K562 (cell line): ENCODE measurements around the gene CTSZ. TPM values are rescaled to one million over a fixed set of nuclear protein-coding genes. Genes with fewer than 3 reads are reported as not detected.

ENCODE experiments used
- ATAC-seq: fragments of 200-7000 bp; cut with Tn5 transposase; 3 replicates; pipeline ENCODE4 v1.9.1; 2020; ENCODE audit warnings: moderate library complexity
- BruUV-seq: library from RNA; stranded (reverse); fragments of 400-500 nt; replicated peaks from 2 replicates; lab custom pipeline; 2021; lab: Mats Ljungman, UMichigan
- CTCF ChIA-PET: fragments of 300-600 bp; formaldehyde crosslinking; extraction: SDS; loops from one replicate; lab custom pipeline; 2021; ENCODE audit warnings: low intra/inter-chr PET ratio; lab: Yijun Ruan, JAX
- POLR2A ChIA-PET: fragments of 300-600, 350-650 bp; sonication (Branson Sonifier 250); formaldehyde crosslinking; extraction: SDS; loops from one replicate; lab custom pipeline; 2021; ENCODE audit warnings: antibody characterized with exemption, inconsistent platforms; lab: Yijun Ruan, JAX
- DNase-seq, 4 experiments: peaks; one replicate each; pipeline versions ENCODE4 v3.0.0 to v3.0.0-alpha.2; 2011 to 2018; ENCODE audit warnings: low spot score in 3 of 4, mixed read lengths in 3 of 4; ENCODE audit errors: extremely low read depth in 1 of 4
- FAIRE-seq: peaks from 2 replicates; lab custom pipeline; 2011; peaks lifted over from hg19 to GRCh38; lab: Jason Lieb, UNC
- H2AFZ ChIP-seq: 2 replicates; pipeline ENCODE4 v1.6.0; 2011; ENCODE audit warnings: low read depth, low read length, control low read depth, inconsistent platforms
- H3K27ac ChIP-seq: fragments of 200-600 bp; 3 replicates; pipeline ENCODE4 v1.8.0; 2011; ENCODE audit warnings: low read depth, mild to moderate bottlenecking, control low read depth, inconsistent platforms, low read length, moderate library complexity, mixed read lengths; ENCODE audit errors: extremely low read depth
- H3K27me3 ChIP-seq, 2 experiments: fragments of 300-600 bp in 1 of 2; 2 replicates in 1 of 2; 3 replicates in 1 of 2; pipeline versions ENCODE4 v1.6.0 to v1.8.0; 2011; ENCODE audit warnings: inconsistent platforms in 2 of 2, low read length in 2 of 2, mild to moderate bottlenecking in 1 of 2, mixed read lengths in 1 of 2, moderate library complexity in 1 of 2; ENCODE audit not compliant: control insufficient read depth in 2 of 2, insufficient read depth in 2 of 2
- H3K36me3 ChIP-seq: fragments of 300-600 bp; 3 replicates; pipeline ENCODE4 v1.8.0; 2011; ENCODE audit warnings: mild to moderate bottlenecking, low read length, inconsistent platforms; ENCODE audit not compliant: control insufficient read depth, insufficient read depth
- H3K4me1 ChIP-seq, 2 experiments: fragments of 200-600 bp in 1 of 2; replicated peaks in 1 of 2; 2 replicates in 1 of 2; 3 replicates in 1 of 2; pipeline versions ENCODE4 v1.5.1 to v1.8.0; 2011; ENCODE audit warnings: inconsistent platforms in 2 of 2, low read length in 2 of 2, mild to moderate bottlenecking in 1 of 2, mixed read lengths in 1 of 2, moderate library complexity in 1 of 2; ENCODE audit not compliant: control insufficient read depth in 2 of 2, insufficient read depth in 2 of 2
- H3K4me2 ChIP-seq: 2 replicates; pipeline ENCODE4 v1.6.1; 2011; ENCODE audit warnings: low read length, control low read depth, inconsistent platforms, mixed read lengths; ENCODE audit not compliant: insufficient read depth
- H3K4me3 ChIP-seq: fragments of 200-600 bp; sonication (generic), shearing (Covaris generic); 2 replicates; pipeline ENCODE4 v1.5.1; 2016; ENCODE audit warnings: control low read depth, inconsistent platforms
- H3K79me2 ChIP-seq: fragments of 200-600 bp; 3 replicates; pipeline ENCODE4 v1.8.0; 2011; ENCODE audit warnings: low read length, inconsistent platforms; ENCODE audit not compliant: control insufficient read depth, insufficient read depth
- H3K9ac ChIP-seq, 2 experiments: 2 replicates each; pipeline versions ENCODE4 v1.6.0 to v1.6.1; 2011; ENCODE audit warnings: low read depth in 2 of 2, low read length in 2 of 2, control low read depth in 1 of 2, inconsistent platforms in 1 of 2, mild to moderate bottlenecking in 1 of 2, mixed read lengths in 1 of 2; ENCODE audit not compliant: insufficient read depth in 1 of 2
- H3K9me1 ChIP-seq: one replicate; pipeline ENCODE4 v1.6.0; 2011; ENCODE audit warnings: inconsistent platforms, mild to moderate bottlenecking, low read length, moderate library complexity; ENCODE audit not compliant: control insufficient read depth, insufficient read depth
- H3K9me3 ChIP-seq: replicated peaks from 2 replicates; pipeline ENCODE4 v1.5.1; 2011; ENCODE audit warnings: low read depth, low read length, inconsistent platforms; ENCODE audit not compliant: control insufficient read depth, insufficient read depth
- H4K20me1 ChIP-seq: replicated peaks from 2 replicates; pipeline ENCODE4 v1.6.1; 2011; ENCODE audit warnings: low read length, inconsistent platforms, mixed read lengths; ENCODE audit not compliant: control insufficient read depth, insufficient read depth
- CHD1 ChIP-seq: fragments of 200-600 bp; sonication (generic); IDR thresholded peaks from one replicate; pipeline ENCODE4 v1.6.1; 2012; ENCODE audit warnings: mild to moderate bottlenecking, moderate library complexity, low read length, inconsistent platforms
- EGR1 ChIP-seq: fragments of 450-650 bp; conservative IDR thresholded peaks from 2 replicates; pipeline ENCODE4 v1.6.1; 2017; ENCODE audit warnings: mild to moderate bottlenecking
- EP300 ChIP-seq: IDR thresholded peaks from 2 replicates; pipeline ENCODE4 v1.6.1; 2012; ENCODE audit warnings: low read length, improper control_type of control experiment
- MEF2D ChIP-seq: conservative IDR thresholded peaks from 2 replicates; pipeline ENCODE4 v1.6.1; 2016; ENCODE audit warnings: low read depth, missing genetic modification characterization, missing compliant biosample characterization
- PML ChIP-seq: IDR thresholded peaks from 2 replicates; pipeline ENCODE4 v1.6.1; 2012; ENCODE audit warnings: low read length, inconsistent platforms
- TEAD2 ChIP-seq: fragments of 450-650 bp; IDR thresholded peaks from 2 replicates; pipeline ENCODE4 v1.6.1; 2016; ENCODE audit warnings: missing genetic modification characterization, control low read depth, missing compliant biosample characterization
- ZNF57 ChIP-seq: fragments of 450-650 bp; formaldehyde crosslinking; IDR thresholded peaks from 2 replicates; pipeline ENCODE4 v1.4.0; 2020; ENCODE audit warnings: mild to moderate bottlenecking, moderate library complexity
- ZNF778 ChIP-seq: fragments of 450-650 bp; formaldehyde crosslinking; IDR thresholded peaks from 2 replicates; pipeline ENCODE4 v1.4.0; 2020; ENCODE audit warnings: mild to moderate bottlenecking, moderate library complexity
- WGBS: fragments of 100-300 bp; shearing (Covaris generic); methylation state at CpG from one replicate; pipeline ENCODE4 v1.1.6; 2016; ENCODE audit warnings: low coverage, mixed read lengths; ENCODE audit not compliant: insufficient coverage; ENCODE audit errors: missing lambda C conversion rate; 5-methylcytosine and 5-hydroxymethylcytosine counted together
- in situ Hi-C: fragments of 300-500 bp; cut with MboI; formaldehyde crosslinking; loops from 4 replicates; pipeline ENCODE4 v1.15.0; 2018; ENCODE audit warnings: inconsistent platforms, mixed read lengths
- intact Hi-C: fragments of 100-400 bp; cut with micrococcal nuclease; formaldehyde crosslinking; loops from 2 replicates; pipeline ENCODE4 v1.14.2; 2022
- polyA plus RNA-seq, 8 experiments: library from polyadenylated mRNA; depleted of rRNA in 4 of 8; stranded (reverse) in 5 of 8; unstranded in 3 of 8; fragments of >200 nt; fragmentation: Nextera tagmentation in 2 of 8; fragmentation: Illumina TruSeq in 1 of 8; extraction: Ambion mirVana in 2 of 8; extraction: Trizol in 1 of 8; gene quantifications; 2 replicates each; pipeline versions ENCODE4 v1.2.1 to v1.2.3, GENCODE V29; 2011 to 2014; ENCODE audit warnings: inconsistent platforms in 1 of 8, missing spikeins in 1 of 8
- total RNA-seq, 7 experiments: library from RNA; depleted of rRNA in 6 of 7; stranded (reverse); fragments of >200 nt in 6 of 7; fragmentation: Illumina TruSeq in 2 of 7; extraction: Trizol in 2 of 7; gene quantifications; 2 replicates each; pipeline versions ENCODE4 v1.2.1 to v1.2.3, GENCODE V29; 2011 to 2021; ENCODE audit warnings: low replicate concordance in 1 of 7
- TF ChIP-seq, protein P1 (sequence below), 3 experiments: fragments of 200-800 bp in 1 of 3; sonication (Bioruptor generic) in 1 of 3; sonication (generic) in 1 of 3; formaldehyde crosslinking in 1 of 3; IDR thresholded peaks; 2 replicates each; pipeline versions ENCODE4 v1.6.1 to v1.8.0; 2016 to 2022; ENCODE audit warnings: mild to moderate bottlenecking in 2 of 3, missing compliant biosample characterization in 2 of 3, missing genetic modification characterization in 2 of 3, missing genetic modification reagents in 1 of 3
- TF ChIP-seq, protein P2 (sequence below), 2 experiments: fragments of 450-650 bp in 1 of 2; sonication (generic) in 1 of 2; formaldehyde crosslinking in 1 of 2; IDR thresholded peaks; 2 replicates each; pipeline versions ENCODE4 v1.7.1 to v1.9.0; 2016 to 2022; ENCODE audit warnings: inconsistent platforms in 1 of 2, mild to moderate bottlenecking in 1 of 2, missing genetic modification reagents in 1 of 2

The CTSZ gene
- total and polyA plus RNA-seq, 9 of the 15 experiments (the other 6 are each of a cell fraction or from before 2014, with no cell fraction given): 1.6 to 143 (median 82.8) TPM

DNA sequence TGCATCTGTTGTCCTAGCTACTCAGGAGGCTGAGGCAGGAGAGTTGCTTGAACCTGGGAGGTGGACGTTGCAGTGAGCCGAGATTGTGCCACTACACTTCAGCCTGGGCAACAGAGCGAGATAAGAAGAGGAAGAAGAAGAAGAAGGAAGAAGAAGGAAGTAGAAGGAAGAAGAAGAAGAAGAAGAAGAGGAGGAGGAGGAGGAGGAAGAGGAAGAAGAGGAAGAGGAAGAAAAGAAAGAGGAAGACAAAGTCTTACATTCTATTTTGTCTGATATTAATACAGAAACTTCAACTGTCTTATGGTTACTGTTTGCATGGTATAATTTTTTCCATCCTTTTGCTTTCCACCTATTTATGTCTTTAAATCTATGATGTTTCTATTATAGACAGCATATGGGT is 33.2 kb downstream of the CTSZ start (continued):
- TF ChIP-seq EP300 (no peak), TEAD2 (tag) (no peak)

DNA sequence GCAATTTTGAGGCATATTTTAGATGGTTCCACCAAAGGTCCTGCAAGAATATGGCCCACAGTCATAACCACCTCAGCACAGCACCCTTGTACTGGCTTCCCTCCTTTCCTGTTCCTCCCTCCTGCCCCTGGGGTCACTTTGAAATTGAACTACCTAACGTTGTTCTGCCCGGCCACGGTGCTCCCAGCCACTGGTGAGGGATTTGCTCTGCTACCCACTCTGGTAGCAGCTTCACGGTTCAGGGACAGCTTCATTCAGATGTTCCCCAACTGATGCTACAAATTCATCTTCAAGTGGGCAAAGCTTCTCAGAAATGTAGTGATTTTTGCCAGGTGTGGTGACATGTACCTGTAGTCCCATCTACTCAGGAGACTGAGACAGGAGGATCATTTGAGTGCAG is 33.9 kb downstream of the CTSZ start:
- in situ Hi-C loops: loop anchor here (10.0 kb wide), 1 partner anchor 252 kb away; no protein-coding TSS in a partner anchor
- Histone ChIP-seq H3K27ac (no peak overlapping the region), H3K27me3 (peaks cover 17 to 19% of the 10 kb centered on the region in 2 experiments), H3K9me3 (no peaks in the 10 kb centered on the region), H3K9me1 (no peaks in the 10 kb centered on the region), H3K79me2 (no peaks in the 10 kb centered on the region), H4K20me1 (no peaks in the 10 kb centered on the region), H3K4me3 (no peak overlapping the region), H2AFZ (no peak overlapping the region), H3K9ac (no peak overlapping the region), H3K4me1 (no peaks in the 10 kb centered on the region), H3K36me3 (no peaks in the 10 kb centered on the region), H3K4me2 (no peak overlapping the region)
- 2% methylated on average over 4 of the region's 4 CpGs for WGBS
- ATAC-seq (no peak), FAIRE-seq (no peak), DNase-seq (no peak)
- intact Hi-C loops: no loop called here
- ChIA-PET CTCF (no interaction called here), POLR2A (interaction anchor here (0.6 to 1.4 kb wide), 2 partner anchors 11 to 174 kb away, joined by 3 to 4 read pairs; no protein-coding TSS in a partner anchor)
- BruUV-seq: no TSS peak
- TF ChIP-seq, protein P1, sequence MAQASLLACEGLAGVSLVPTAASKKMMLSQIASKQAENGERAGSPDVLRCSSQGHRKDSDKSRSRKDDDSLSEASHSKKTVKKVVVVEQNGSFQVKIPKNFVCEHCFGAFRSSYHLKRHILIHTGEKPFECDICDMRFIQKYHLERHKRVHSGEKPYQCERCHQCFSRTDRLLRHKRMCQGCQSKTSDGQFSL (CRISPR knock-in tag; IDR thresholded peaks at IDR 0.05): no peak
- TF ChIP-seq, protein P1 (tag; IDR thresholded peaks at IDR 0.05): no peak
- TF ChIP-seq MEF2D (no peak), CHD1 (no peak), EGR1 (no peak), PML (no peak), ZNF57 (CRISPR knock-in tag) (no peak), ZNF778 (CRISPR knock-in tag) (no peak)
- TF ChIP-seq, protein P2, sequence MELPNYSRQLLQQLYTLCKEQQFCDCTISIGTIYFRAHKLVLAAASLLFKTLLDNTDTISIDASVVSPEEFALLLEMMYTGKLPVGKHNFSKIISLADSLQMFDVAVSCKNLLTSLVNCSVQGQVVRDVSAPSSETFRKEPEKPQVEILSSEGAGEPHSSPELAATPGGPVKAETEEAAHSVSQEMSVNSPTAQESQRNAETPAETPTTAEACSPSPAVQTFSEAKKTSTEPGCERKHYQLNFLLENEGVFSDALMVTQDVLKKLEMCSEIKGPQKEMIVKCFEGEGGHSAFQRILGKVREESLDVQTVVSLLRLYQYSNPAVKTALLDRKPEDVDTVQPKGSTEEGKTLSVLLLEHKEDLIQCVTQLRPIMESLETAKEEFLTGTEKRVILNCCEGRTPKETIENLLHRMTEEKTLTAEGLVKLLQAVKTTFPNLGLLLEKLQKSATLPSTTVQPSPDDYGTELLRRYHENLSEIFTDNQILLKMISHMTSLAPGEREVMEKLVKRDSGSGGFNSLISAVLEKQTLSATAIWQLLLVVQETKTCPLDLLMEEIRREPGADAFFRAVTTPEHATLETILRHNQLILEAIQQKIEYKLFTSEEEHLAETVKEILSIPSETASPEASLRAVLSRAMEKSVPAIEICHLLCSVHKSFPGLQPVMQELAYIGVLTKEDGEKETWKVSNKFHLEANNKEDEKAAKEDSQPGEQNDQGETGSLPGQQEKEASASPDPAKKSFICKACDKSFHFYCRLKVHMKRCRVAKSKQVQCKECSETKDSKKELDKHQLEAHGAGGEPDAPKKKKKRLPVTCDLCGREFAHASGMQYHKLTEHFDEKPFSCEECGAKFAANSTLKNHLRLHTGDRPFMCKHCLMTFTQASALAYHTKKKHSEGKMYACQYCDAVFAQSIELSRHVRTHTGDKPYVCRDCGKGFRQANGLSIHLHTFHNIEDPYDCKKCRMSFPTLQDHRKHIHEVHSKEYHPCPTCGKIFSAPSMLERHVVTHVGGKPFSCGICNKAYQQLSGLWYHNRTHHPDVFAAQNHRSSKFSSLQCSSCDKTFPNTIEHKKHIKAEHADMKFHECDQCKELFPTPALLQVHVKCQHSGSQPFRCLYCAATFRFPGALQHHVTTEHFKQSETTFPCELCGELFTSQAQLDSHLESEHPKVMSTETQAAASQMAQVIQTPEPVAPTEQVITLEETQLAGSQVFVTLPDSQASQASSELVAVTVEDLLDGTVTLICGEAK (IDR thresholded peaks at IDR 0.05): no peak
- TF ChIP-seq, protein P2 (CRISPR knock-in tag; IDR thresholded peaks at IDR 0.05): no peak
